Chondrocyte (in vitro differentiated cells): ENCODE data around the gene SLCO3A1. TPM values are rescaled to one million over a fixed set of nuclear protein-coding genes. Genes with fewer than 3 reads are reported as not detected.

Experiments used
- DNase-seq: peaks from one replicate; pipeline ENCODE4 v3.0.0; 2021; ENCODE audit warnings: mixed read lengths, low spot score
- H3K27ac Mint-ChIP-seq: one replicate; pipeline ENCODE4 v1.8.0; 2021; ENCODE audit warnings: mild to moderate bottlenecking, moderate library complexity, mixed read lengths; ENCODE audit not compliant: unreplicated experiment
- H3K27me3 Mint-ChIP-seq: 2 replicates; pipeline ENCODE4 v1.8.0; 2021; ENCODE audit warnings: low read depth, mixed read lengths
- H3K36me3 Mint-ChIP-seq: 2 replicates; pipeline ENCODE4 v1.8.0; 2021; ENCODE audit warnings: low read depth, mixed read lengths
- H3K4me1 Mint-ChIP-seq: 2 replicates; pipeline ENCODE4 v1.8.0; 2021; ENCODE audit warnings: low read depth, mild to moderate bottlenecking, mixed read lengths
- H3K4me3 Mint-ChIP-seq: one replicate; pipeline ENCODE4 v1.8.0; 2021; ENCODE audit warnings: mild to moderate bottlenecking, moderate library complexity, mixed read lengths; ENCODE audit not compliant: unreplicated experiment
- H3K9me3 Mint-ChIP-seq: 2 replicates; pipeline ENCODE4 v1.8.0; 2021; ENCODE audit warnings: low read depth, mixed read lengths
- total RNA-seq: library from RNA; stranded (reverse); gene quantifications from 3 replicates; pipeline ENCODE4 v1.2.1, GENCODE V29; 2021
- TF ChIP-seq, protein P1 (sequence below): fragments of 200-600 bp; sonication (generic); IDR thresholded peaks from 2 replicates; pipeline ENCODE4 v1.5.0; 2021; ENCODE audit warnings: antibody characterized with exemption, mild to moderate bottlenecking, moderate library complexity

SLCO3A1 gene
- total RNA-seq, 1 donor from 2014 or later = 3.7 TPM

- no peak for DNase-seq
- Mint-ChIP-seq H3K4me1 (no peaks in the 10 kb centered on the region), H3K9me3 (no peaks in the 10 kb centered on the region), H3K36me3 (no peaks in the 10 kb centered on the region), H3K4me3 (no peak overlapping the region), H3K27ac (no peak overlapping the region), H3K27me3 (peaks cover 2% of the 10 kb centered on the region)
- TF ChIP-seq, protein P1, sequence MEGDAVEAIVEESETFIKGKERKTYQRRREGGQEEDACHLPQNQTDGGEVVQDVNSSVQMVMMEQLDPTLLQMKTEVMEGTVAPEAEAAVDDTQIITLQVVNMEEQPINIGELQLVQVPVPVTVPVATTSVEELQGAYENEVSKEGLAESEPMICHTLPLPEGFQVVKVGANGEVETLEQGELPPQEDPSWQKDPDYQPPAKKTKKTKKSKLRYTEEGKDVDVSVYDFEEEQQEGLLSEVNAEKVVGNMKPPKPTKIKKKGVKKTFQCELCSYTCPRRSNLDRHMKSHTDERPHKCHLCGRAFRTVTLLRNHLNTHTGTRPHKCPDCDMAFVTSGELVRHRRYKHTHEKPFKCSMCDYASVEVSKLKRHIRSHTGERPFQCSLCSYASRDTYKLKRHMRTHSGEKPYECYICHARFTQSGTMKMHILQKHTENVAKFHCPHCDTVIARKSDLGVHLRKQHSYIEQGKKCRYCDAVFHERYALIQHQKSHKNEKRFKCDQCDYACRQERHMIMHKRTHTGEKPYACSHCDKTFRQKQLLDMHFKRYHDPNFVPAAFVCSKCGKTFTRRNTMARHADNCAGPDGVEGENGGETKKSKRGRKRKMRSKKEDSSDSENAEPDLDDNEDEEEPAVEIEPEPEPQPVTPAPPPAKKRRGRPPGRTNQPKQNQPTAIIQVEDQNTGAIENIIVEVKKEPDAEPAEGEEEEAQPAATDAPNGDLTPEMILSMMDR = no peak
These were observed 29.3 kb upstream of the SLCO3A1 start for GRCh38 chr15:91824256-91824655.

GRCh38 chr15:91826443-91826842 is 27.1 kb upstream of the SLCO3A1 start:
- Mint-ChIP-seq H3K4me3 (no peak overlapping the region), H3K4me1 (no peaks in the 10 kb centered on the region), H3K9me3 (no peaks in the 10 kb centered on the region), H3K36me3 (no peaks in the 10 kb centered on the region), H3K27ac (no peak overlapping the region), H3K27me3 (peaks cover 2% of the 10 kb centered on the region)
- TF ChIP-seq, protein P1 = no peak
- no peak for DNase-seq

GRCh38 chr15:91833056-91833455 is 20.5 kb upstream of the SLCO3A1 start:
- Mint-ChIP-seq H3K9me3 (peaks cover 3% of the 10 kb centered on the region), H3K36me3 (no peaks in the 10 kb centered on the region), H3K27me3 (peaks cover 6% of the 10 kb centered on the region), H3K27ac (no peak overlapping the region), H3K4me3 (no peak overlapping the region), H3K4me1 (no peaks in the 10 kb centered on the region)
- DNase-seq = no peak
- TF ChIP-seq, protein P1 = no peak

- Mint-ChIP-seq H3K9me3 (peaks cover 10% of the 10 kb centered on the region), H3K4me3 (no peak overlapping the region), H3K27ac (no peak overlapping the region), H3K36me3 (no peaks in the 10 kb centered on the region), H3K27me3 (peaks cover 20% of the 10 kb centered on the region), H3K4me1 (no peaks in the 10 kb centered on the region)
- no peak for DNase-seq
- TF ChIP-seq, protein P1 = no peak
These were observed 13.6 kb upstream of the SLCO3A1 start for GRCh38 chr15:91839867-91840266.

- Mint-ChIP-seq H3K9me3 (peaks cover 7% of the 10 kb centered on the region), H3K27me3 (peaks cover 33% of the 10 kb centered on the region), H3K27ac (no peak overlapping the region), H3K4me1 (no peaks in the 10 kb centered on the region), H3K36me3 (peaks cover 1% of the 10 kb centered on the region), H3K4me3 (no peak overlapping the region)
- DNase-seq = no peak
- TF ChIP-seq, protein P1 = no peak
These were observed 11.6 kb upstream of the SLCO3A1 start for GRCh38 chr15:91841861-91842260.
